HL-60 (cell line): ENCODE measurements around the gene RBCK1.

Experiments
- CTCF ChIP-seq: IDR thresholded peaks from one replicate; pipeline ENCODE4 v1.5.1; 2011; ENCODE audit warnings: low read length, control low read depth, inconsistent platforms; ENCODE audit not compliant: insufficient read depth
- GABPA ChIP-seq: IDR thresholded peaks from 2 replicates; pipeline ENCODE4 v1.6.1; 2012; ENCODE audit warnings: low read depth
- REST ChIP-seq: IDR thresholded peaks from 2 replicates; pipeline ENCODE4 v1.6.1; 2012; ENCODE audit warnings: low read depth; ENCODE audit not compliant: insufficient replicate concordance

GRCh38 chr20:433300-433975 is 25.3 kb downstream of the RBCK1 start:
- TF ChIP-seq CTCF (no peak), GABPA (no peak), REST (no peak)
